Activated gamma-delta T cell treated with anti-CD3 and anti-CD28 coated beads, Interleukin-2, amount 50 U/mL, for 16 hours (primary cell): Measurements from ENCODE around the gene NEK5.
"Not testable (repeated sequence)": the region's sequence is repeated elsewhere in the genome, so short reads cannot be mapped to it uniquely, and the experiment has no call there.

Experiments
- DNase-seq: peaks from one replicate; pipeline ENCODE4 v3.0.0-alpha.2; 2020; ENCODE audit warnings: low read depth

Gene NEK5, protein sequence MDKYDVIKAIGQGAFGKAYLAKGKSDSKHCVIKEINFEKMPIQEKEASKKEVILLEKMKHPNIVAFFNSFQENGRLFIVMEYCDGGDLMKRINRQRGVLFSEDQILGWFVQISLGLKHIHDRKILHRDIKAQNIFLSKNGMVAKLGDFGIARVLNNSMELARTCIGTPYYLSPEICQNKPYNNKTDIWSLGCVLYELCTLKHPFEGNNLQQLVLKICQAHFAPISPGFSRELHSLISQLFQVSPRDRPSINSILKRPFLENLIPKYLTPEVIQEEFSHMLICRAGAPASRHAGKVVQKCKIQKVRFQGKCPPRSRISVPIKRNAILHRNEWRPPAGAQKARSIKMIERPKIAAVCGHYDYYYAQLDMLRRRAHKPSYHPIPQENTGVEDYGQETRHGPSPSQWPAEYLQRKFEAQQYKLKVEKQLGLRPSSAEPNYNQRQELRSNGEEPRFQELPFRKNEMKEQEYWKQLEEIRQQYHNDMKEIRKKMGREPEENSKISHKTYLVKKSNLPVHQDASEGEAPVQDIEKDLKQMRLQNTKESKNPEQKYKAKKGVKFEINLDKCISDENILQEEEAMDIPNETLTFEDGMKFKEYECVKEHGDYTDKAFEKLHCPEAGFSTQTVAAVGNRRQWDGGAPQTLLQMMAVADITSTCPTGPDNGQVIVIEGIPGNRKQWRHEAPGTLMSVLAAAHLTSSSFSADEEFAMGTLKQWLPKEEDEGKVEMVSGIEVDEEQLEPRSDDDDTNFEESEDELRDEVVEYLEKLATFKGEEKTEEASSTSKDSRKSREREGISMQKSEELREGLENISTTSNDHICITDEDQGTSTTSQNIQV

DNA sequence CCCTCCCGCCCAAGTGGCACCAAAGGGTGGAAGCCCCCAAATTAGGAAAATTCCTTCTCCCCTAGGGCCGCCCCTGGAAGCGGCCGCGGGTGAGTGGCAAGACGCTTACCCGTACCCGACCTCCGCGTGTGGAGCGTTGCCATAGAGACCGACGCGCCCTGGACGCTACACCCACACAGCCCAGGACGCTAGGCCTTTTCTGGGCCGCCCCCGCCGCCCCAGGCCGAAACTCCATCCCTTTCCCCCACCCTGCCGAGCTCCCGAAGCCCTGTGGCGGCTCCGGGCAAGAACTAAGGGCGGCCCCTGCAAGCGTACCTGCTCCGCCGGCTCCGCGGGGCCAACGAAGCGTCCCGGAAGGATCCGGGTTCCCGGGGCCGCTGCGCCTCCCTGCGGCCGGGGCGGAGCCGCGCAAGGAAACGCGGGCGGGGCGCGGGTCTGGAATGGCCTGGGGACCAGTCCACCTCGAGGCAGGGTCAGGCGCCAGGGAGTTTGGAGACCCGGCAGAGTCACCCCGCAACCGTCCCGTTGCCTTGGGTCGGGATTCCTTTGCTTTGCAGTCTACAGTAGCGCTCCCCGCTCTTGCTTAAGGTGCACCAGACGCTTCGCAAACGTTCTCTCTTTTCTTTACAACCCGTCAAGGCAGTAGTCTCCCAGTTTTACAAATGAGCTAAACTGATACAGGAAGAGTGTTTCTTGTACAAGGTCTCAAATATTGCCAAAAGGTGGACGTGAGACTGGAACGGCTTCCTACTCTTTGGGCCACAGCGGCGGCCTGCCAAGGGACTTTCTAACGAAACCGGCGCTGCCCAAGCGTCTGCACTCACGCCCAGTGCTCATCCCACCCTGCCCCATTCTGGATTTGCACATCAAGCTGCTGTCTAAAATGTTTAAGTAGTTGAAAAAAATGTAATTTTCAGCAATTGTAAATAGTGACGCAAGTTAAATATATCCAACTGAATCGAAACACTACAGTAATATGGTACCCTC, at the start of gene NEK5:
NEK5 (minus strand) TSS at position 360 of the 987 bp plus-strand sequence. CDS start 1,591 bp downstream, outside the sequence.
- DNase-seq, result peak; percentile 17

DNA sequence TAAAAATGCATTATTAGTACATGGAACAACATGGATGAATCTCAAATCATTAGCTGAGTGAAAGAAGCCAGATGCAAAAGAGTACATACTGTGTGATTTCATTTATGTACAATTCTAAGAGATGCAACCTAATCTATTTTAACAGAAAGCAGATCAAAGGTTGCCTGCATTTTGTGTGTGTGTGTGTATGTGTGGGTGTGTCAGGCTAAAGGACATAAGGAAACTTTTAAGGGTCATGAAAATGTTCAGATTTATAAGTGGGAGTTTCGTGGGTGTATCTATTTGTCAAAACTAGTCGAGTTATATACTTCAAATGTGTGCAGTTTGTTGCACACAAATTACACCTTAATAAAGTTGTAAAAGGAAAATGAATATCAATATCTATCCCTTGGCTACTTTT, 48.4 kb upstream of the NEK5 start:
- no peak for DNase-seq

DNA sequence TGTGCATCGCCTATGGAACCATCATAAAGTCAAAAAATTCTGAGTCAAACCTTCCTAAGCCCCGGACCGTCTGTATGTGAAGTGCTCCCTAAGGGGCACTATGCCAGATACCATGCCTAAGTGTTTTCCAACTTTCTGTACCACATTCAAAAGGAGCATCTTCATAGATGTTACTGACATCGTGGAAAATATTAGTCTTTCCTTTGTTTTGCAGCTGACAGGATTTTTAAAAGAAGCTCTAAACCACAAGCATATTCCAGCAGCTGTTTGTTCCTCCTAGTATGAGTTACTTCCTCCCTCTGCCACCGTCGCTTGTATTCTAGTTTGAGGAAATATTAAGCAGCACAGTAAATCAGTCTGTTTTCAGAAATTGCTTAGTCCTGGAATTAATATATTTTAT, 45.1 kb upstream of the NEK5 start:
- DNase-seq, result not testable (repeated sequence)

DNA sequence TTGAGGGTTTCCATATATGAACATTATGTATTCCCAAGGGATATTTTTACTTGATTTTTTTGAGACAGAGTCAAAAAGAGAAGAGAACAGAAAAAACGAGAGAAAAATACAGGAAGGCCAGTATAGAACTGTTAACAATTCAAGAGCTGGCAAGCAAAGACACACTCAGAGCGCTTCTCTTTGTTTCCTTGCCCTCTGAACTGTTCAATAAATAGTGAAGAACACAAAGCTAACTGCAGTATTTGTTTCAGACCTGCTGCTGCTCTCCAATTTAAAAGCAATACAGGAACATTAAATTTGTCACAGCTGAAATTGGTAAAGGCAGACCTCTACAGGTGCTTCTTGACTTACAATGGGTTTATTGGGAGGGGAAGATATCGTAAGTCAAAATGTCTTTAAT, 44.5 kb upstream of the NEK5 start:
- DNase-seq, result no peak

DNA sequence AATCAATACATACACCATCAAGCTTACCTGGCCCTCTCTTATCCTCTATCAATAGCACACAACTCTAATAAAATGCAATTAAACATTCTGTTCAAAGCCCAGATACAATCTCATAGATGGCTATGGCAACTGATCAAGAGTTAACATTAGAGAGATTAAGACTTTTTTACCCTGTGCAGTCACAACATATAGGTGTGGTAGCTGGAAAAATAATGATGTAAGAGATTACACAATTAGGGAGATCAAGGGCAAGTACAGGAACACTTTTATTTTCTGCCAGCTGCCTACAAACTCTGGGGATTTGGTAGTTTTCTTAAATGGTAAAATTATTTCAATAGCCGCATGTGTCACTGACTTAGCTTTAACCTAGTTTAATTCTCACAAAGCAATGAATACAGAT, 42.8 kb upstream of the NEK5 start:
- not testable (repeated sequence) for DNase-seq

DNA sequence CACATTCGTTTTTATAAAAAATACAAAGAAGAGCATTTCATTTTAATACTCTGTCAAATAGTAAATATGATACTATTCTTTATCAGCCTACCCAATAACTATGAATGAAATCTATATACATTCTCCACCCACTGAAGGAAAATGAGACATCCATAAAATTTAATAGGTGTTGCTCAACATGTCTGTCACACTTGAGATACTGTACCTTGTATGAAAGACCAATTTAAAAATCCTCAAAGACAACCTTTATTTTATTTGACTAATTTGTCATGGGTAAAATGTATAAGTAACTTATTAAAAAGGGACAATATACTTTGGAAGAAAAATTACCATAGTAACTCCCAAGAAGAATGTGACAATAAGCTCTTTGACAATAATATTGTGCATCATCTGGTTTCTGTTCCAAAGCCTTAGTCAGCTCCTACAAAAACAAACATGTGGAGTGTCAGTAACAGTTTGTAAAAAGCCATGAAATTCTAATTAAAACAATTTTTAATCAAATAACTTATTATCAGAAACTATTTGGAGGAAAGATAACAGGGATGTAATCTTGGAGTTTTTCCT, 42.0 kb upstream of the NEK5 start:
- DNase-seq, result not testable (repeated sequence)

DNA sequence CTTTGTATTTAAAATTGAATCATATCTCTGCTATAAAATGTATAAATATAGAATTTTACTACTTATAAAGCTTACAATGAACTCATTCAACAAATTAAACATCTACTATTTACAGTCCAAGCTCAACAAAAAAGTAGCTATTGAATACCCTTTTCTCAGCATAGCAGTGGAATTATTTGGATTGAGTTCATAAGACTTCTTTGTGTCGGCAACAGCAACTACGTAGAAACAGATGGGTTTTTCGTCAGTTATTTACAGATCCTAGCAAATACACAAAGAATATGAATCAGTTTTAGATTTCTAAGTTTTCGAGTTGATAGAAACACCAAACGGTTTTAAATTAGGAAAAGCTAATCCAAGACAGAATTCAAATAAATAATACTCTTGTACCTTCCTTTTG, 41.0 kb upstream of the NEK5 start:
- DNase-seq, result no peak

DNA sequence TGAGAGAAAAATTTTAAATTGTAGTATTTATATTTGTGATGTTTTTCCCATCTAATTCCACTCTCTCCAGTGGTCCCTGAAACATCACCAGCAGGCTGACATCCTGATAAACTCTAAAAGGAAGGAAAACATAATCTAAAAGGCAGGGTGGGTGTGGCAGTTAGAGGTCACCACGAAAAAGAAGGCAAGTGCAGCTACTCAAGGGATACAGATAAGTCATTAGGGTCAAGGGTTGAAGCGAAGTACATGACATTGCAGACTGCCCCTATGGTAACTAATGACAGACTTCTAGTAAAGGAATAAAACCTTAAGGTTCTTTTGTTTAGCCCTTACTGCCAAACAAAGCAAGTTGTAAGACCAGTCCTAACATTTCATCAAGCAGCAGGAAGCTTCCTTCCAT, 36.5 kb upstream of the NEK5 start:
- no peak for DNase-seq

DNA sequence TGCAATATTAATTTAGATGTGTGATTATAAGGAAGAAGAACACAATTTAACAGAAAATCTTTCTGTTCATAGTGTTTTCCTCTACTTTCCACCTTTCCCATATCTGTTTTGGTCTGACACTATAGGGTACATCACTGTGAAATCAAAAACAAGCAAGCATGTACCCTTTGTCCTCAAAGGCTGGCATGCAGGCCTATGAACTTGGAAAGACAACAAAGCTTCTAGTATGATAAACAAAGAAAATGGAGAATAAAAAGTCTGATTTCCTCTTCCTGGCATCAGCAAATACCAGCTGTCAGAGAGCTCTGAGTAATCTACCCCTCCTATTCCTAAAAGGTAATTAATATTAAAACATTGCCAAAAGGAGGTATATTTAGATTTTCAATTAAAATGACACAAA, 36.1 kb upstream of the NEK5 start:
- DNase-seq, result no peak

DNA sequence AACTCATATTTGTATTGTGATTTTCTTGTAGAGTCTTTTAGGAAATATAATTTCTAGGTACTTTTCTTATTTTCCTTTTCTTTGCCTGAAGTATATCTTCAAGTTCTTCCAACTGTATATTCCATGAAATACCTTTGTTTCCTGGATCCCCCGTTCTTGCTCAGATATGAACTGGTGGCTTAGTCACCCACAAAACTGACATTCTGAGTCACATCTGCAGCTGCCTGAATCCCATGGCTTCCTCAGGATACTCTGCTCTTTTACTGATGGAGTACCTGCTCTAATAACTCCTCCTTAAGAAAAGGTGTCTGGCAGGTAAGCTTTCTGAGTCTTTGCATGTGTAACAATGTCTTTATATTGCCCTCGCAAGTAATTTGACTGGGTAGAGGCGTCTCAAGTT, 35.0 kb upstream of the NEK5 start:
- DNase-seq, result not testable (repeated sequence)

DNA sequence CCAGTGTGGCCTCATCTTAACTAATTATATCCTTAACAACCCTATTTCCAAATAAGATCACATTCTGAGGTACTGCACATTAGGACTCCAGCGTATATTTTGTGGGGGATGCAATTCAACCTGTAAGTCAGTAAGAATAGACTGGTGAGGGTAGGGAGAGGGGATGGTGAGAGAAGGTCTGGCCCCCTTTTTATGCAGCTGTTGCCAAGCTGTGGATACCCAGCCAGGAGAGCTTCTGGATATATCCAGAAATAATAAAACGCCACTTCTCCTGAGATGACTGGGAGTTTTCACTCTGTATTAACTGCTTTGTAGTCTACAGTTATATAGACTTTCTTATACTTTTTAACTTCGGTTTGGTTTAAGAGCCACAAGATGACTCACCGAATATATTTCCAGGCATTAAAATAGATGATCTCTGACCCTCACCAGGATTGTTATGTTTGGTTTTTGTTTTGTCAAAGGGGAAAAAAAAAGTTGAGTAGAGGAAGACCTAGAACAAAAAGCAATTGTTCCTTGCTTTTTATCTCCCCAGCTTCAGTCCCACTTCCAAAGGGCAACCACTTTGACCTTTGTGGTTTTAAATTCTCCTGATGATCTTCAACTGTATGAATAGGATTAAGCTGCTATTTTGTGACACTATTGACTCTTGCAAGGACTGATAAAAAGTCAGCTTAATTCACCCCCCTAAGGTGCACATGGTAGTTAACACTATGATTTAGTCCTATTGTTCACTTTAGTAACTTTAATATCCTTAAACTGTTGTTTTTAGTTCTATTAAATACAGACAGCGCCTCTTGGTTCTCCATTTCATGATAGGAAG, 33.6 kb upstream of the NEK5 start:
- DNase-seq, result no peak

DNA sequence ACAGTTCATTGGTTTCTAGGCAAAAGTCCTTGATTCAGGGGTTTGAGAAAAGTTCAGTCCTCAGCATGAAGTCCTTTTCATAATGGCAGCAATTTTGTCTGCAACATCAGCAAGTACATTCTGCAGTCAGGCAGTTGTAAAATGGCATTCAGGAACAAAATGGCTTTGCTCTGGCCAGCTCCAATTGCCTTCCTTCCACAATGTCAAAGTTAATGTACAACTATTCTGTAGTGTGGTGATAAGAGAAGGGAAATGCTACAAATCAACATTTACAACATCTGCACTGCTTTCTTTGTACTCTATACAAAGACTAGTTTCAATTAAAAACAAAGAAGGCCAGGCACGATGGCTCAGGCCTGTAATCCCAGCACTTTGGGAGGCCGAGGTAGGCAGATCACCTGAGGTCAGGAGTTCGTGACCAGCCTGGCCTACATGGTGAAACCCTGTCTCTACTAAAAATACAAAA, 32.3 kb upstream of the NEK5 start:
- DNase-seq, result no peak

DNA sequence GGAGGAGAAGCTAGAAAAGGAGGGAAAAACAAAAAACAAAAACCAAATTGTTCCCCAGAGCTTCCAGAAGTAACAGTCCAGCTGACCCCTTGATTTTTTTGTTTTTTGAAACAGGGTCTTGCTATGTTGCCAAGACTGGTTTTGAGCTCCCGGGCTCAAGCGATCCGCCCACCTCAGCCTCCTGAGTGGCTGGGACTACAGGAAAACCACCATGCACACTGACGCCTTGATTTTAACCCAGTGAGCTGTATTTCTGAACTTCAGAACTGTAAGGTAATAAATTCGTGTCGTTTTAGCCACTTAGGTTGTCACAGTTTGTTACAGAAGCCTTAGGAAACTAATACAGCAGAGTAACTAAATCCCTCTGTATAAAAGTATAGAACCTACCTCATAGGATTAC, 31.6 kb upstream of the NEK5 start:
- DNase-seq, result no peak

DNA sequence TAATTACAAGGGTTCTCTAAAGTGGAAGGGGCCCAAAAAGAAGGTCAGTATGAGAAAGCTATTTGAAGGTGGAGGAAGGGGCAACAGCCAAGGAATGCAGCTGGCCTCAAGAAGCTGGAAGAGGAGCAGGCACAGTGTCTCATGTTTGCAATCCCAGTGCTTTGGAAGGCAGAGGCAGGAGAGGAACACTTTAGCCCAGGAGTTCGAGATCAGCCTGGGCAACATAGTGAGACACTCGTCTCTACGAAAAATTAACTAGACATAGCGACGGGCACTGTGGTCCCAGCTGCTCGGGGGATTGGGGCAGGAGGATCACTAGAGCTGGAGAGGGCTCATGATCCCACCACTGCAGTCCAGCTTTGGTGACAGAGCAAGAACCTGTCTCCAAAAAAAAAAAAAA, 31.2 kb upstream of the NEK5 start:
- DNase-seq, result no peak

DNA sequence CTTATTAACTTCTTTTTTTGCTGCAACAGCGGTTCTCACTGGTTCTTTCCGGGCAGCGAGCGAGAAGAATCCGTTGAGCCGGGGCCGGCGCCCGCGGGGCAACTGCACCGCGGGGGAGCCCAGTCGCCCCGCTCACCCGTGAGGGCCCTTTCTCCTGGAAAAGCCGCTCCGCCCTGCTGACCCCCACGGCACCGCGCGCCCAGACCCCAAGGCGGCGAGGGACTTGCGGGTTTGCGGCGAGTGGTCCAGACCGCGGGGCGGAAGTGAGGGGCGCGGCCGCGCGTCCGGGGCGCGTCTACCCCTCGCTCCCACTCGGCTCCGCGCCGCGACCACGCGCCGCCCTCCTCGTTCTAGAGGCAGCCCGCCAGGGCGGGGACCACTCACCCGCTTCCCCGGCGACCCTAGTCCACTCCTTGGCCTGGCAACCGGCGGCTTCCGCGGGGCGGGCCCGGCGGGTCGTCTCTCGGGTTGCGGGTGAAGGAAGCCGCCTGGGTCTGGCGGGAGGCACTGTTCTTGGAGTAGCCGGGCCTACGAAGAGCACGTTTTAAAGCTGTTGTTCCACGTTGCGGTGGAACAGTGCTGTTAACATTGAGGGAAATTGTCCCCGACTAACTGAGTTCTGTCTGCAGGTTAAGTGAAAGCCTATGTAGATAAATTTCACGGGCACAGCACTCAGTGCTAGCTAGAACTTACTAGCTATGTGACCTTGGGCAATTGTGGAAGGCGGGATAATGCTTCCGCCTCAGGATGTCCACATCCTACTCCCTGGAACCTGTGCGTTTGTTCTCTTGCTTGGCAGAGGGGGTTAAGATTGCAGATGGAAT, 30.5 kb upstream of the NEK5 start, which contains the start of gene NEK3:
NEK3 (minus strand) TSS at position 439 of the 824 bp plus-strand sequence. CDS start 3,406 bp downstream, outside the sequence.
- peak; percentile 39 for DNase-seq

DNA sequence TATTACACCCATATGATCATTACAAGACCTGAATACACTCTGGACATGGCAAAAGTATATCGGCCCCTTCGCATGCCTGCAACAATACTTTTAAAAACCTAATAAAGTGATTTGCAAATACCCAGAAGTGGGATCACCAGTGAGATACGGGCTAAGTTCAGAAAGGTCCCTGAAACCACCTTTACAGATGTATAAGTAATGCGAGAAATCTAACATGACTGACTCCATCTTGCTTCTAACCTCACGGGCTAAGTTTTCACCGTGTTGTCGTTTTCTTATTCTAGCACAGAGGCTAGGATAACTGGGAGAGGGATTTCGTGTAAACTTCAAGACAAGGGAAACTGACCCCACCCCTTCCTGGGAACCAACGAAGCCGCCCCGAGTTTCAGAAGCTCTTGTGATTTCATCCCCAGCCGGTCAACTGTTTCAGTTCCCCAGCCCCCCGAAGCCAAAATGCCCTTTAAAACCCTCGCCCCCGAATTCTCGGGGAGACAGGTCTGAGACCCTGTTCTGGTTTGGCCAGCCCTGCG, 29.8 kb upstream of the NEK5 start:
- DNase-seq, result no peak

DNA sequence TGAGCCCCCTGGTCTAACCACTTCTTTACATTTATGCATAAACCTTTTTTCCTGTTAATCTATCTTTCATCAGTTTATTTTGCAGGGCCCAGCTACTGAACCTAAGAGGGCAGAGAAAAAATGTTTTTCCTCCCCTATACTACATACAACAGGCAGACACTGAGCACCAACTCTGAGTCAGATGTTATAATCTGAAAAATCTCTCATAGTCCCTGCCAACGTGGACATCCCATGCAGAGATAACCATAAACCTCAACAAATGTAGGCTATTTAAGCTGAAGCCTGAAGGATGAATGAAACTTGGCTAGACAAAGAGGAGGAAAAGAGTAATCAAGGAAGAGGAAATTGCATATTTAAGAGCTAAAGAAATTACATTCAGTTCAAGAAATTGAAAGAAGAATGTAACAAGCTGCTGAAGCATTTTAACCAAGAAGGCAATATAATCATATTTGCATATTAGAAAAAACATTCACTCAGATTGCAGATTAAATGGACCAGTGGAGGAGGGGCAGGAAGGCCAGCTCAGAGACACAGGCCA, 27.9 kb upstream of the NEK5 start:
- no peak for DNase-seq

DNA sequence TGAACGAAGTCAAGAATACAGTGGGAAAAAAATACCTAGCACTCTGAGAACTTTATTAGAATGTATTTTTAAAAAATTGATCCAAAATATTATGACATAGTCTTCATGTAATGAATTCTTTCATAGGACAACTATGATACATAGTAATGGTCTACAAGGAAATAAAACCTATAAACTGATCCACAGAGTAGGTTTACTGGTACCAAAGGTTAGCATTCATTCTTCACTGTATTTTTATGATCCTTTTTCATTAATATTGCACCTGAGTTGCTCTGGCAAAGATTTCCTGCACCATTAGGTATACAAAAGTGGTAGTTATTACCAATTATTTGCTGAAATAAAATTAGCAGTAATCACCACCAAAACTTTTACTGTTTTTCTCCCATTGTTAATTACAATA, 26.3 kb upstream of the NEK5 start:
- DNase-seq, result no peak

DNA sequence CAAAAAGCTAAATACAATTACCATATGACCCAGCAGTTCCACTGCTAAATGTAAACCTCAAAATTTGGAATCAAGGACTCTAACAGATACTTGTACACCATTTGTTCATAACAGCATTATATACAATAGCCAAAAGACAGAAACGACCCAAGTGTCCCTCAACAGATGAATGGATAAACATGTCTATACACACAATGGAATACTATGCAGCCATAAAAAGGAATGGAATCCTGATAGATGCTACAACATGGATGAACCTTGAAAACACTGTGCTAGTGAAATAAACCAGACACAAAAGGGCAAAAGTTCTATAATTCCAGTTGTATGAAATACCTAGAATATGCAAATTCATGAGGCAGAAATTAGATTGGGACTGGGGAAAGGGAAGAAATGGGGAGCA, 18.4 kb upstream of the NEK5 start:
- DNase-seq, result no peak
